HG02678 (cell line): ENCODE data around the gene CDH8.
"Not testable (repeated sequence)": the region's sequence is repeated elsewhere in the genome, so short reads cannot be mapped to it uniquely, and the experiment has no call there.

Experiments
- ATAC-seq: cut with Tn5 transposase; IDR thresholded peaks from one replicate; pipeline ENCODE4 v1.9.1; 2021; ENCODE audit warnings: mild to moderate bottlenecking, moderate library complexity; ENCODE audit not compliant: unreplicated experiment

Gene CDH8

DNA sequence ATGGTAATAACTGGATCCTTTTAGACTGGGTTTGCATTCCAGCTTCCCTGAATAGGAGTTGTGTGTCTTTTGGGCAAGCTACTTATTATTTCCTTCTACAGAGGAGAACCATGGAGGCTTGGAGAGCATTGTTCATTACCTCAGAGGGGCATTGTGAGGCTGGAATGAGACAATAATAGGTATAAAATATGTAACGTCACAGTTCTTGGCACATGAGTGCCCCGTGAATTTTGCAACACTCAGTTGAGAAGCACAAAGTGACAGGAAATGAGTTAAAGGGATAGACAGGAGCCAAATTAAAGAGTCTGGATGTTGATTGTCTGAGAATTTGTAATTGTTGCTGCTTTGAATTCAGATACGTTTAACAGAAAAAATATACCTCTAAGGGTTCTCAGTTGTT lies 92.2 kb downstream of the CDH8 start:
- ATAC-seq, result no peak

DNA sequence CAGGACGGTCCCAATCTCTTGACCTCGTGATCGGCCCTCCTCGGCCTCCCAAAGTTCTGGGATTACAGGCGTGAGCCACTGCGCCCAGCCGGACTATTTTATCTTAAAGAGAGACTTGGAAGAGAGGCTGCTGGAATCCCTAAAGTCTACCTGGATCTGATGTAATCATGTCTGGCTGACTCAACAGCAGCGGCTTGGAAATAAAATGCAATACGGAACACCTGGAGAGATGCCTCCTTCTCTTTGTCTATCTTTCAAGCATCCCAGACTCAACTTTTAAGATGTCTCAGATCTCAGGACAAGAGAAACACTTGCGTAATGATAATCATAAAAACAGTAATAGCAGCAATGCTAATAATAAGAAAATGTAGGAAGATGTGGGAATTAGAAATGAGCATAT lies 95.6 kb downstream of the CDH8 start:
- ATAC-seq, result no peak

DNA sequence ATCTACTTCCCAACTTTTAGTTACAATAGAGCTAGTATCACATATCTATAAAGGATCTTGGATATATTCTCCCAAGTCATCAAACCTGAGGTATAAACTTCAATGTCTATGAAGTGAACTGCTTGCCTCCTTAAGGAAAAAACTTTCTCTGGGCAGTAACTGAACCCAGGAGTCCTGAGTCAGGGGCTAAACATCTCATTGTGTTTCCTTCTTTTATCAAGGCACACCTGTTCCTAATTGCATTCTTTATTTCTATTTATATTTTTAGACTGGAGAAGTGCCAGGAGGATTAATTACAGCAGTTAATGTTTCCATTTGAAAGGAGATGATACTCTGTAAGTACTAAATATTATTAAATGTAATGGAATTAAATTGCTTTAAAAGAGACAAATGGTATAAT lies 98.6 kb downstream of the CDH8 start:
- ATAC-seq, result no peak

DNA sequence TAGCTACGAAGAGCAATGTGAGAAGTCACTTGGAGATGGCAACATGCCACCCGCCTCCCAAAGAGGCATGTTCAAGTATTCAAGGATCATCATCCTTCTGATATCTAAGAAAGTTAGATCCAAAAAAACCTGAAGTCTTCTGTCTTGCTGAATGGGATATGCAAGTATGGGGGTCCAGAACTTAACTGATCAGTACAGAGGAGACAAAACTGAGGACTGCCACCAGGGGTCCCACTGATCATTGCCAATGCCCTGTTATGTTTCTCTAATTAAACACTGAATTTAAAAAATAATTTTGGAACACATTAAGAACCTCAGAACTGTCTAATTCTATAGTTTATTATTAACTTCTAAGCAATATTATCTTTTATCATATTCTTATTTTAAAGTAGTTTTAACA lies 99.7 kb downstream of the CDH8 start:
- ATAC-seq, result no peak

DNA sequence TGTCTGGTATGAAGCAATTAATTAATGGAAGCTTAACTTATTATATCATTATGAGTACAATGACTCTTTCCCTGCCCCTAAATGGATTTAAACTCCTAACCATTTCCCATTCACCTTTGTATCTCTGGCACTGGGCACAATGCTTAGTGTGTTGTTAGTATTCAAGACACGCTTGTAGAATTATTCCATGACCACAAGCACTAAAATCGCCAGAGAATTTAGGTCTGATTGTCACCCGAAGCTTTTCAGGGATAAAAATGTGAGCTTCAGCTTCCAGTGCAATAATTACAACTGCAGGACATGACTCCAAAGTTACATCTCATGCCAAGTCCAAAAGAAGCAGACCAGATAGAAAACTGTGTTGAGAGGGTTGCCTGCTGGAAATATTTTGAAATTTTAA lies 101.6 kb downstream of the CDH8 start:
- no peak for ATAC-seq

DNA sequence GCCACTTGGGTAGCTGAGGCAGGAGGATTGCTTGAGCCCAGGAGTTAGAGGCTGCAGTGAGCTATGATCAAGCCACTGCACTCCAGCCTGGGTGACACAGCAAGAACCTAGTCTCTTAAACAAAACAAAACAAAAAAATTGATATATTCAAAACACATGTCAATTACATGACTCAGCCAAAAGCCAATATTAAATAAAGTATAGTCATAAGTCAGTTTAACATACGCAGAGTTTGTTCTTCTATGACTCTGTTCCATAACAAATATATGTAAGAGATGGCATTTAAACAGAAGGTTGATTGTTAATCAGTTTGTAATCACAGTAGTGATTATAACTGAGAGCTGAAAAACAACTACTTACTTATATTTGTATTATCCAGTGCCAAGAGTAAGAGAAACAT lies 106.5 kb downstream of the CDH8 start:
- no peak for ATAC-seq

DNA sequence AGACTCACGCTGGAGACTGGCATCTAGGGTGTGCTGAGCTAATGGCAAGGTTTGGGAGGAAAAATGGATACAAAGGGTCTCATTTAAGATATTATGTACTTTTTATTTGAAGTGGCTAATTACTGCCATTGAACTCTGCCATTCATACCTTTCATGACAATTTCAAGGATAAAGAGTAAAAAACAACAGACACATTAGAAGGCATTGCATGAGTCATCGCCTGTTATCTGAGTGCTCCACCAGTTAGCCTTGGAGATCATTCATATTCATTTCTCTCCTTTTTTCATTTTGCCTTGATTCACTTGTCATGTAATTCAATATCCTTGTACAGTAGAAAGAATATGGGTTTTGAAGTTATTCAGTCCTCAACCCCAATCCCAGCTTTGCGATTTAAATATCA lies 109.5 kb downstream of the CDH8 start:
- no peak for ATAC-seq

DNA sequence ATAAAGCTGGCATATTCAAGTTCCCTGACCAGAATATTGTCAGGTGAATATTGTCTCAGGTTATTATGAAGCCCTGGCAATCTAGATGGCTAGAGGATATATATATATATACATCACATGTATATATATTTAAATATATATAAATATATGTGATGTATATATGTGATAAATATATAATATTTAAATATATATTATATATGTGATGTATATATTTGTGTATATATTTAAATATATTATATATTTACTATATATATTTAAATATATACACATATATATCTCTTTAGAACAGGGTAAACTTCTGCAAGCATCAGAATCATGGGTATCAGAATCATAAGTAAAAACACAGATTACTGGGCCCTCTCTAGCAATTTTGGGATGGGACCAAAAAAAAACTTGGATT lies 112.6 kb downstream of the CDH8 start:
- no peak for ATAC-seq

DNA sequence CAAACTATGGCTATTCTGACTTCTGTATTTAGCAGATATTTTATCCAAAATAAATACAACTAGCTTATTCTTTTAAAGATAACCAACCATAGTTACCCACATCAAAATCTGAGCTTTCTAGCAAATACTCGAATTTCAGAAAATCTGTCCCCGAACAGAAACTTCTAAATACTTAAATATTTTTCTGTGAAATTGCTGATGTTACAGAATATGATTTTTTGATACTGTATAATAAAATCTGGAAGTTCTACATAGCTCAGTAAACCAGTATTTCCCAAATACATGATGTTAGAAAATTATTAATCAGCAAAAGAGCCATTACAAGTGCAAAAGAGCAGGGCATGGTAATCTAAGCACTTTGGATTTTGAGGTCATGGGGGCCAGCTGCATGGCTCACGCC lies 114.9 kb downstream of the CDH8 start:
- no peak for ATAC-seq

DNA sequence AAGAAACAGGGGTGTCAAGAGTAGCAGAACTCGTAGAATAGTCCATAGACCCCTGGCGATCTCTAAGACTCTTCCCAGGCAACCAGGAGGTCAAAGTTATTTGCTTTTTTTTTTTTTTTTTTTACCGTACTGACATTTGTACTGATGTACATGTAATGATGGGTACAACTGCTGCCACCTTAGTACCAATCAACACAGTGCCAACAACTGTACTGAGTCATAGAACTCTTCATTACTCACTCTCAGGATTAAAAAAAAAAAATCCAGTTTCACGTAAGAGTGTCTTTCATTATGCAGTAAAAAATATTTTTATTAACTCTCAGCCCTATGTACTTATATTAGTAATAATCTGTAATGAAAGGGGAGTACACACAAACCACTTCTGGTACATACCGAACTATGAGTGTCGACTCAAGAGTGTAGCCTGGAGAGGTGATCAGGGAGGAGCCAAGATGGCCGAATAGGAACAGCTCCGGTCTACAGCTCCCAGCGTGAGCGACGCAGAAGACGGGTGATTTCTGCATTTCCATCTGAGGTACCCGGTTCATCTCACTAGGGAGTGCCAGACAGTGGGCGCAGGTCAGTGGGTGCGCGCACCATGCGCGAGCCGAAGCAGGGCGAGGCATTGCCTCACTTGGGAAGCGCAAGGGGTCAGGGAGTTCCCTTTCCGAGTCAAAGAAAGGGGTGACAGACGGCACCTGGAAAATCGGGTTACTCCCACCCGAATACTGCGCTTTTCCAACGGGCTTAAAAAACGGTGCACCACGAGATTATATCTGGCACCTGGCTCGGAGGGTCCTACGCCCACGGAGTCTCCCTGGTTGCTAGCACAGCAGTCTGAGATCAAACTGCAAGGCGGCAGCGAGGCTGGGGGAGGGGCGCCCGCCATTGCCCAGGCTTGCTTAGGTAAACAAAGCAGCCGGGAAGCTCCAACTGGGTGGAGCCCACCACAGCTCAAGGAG lies 118.1 kb downstream of the CDH8 start:
- ATAC-seq, result not testable (repeated sequence)

DNA sequence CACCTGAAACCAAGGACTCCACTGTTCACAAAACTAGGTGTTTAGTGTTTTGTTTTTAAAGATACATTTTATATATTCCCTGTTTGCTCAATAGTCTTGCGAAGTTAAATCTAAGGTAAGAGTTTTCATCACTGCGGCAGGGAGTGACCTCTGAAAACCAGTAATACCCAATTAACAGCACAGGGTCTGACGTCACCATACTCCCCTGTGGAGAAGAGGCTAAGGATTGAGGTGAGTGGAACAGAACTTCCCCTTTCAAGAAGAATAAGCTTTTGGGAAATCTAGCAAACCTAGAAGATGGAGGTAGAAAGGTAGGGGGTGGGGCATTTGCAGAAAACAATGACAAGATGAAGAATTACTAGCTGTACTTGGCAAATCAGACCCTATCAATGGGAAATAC lies 120.7 kb downstream of the CDH8 start:
- no peak for ATAC-seq

DNA sequence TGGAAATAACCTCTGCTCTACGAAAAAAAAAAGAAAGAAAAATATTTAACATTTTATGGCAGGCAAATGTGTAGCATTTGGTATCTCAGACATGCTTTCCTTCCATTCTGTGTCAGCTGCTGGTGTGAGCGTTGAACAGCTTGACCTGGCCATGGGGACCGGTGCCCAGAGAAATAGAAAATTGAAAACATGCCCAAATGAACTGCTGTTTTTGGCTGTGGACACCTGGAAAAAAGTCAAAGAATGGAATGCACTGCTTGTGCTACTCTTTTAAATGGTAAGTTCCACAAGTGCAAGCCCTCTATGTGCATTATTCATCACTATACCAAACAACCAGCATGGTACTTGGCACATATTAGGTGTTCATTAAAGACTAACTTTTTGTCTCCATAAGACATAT lies 127.2 kb downstream of the CDH8 start:
- ATAC-seq, result no peak

DNA sequence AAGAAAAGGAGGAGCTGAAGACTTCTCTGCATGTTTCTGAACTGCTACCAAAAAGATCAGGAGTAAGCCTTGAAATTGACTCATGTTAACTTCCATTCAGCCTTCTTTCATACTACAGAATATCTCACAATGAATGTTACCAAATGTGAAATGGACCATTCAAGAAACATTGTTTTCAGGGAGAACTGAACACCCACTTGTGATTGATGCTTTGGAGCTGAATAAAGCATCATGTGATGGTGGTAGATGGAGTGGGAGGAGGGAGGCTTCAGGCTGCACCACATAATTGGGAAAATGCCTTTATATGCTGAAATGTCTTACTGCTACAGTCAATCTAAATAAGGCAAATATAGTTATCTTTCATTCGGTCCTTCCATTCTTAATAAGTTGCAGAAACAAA lies 127.8 kb downstream of the CDH8 start:
- ATAC-seq, result no peak

DNA sequence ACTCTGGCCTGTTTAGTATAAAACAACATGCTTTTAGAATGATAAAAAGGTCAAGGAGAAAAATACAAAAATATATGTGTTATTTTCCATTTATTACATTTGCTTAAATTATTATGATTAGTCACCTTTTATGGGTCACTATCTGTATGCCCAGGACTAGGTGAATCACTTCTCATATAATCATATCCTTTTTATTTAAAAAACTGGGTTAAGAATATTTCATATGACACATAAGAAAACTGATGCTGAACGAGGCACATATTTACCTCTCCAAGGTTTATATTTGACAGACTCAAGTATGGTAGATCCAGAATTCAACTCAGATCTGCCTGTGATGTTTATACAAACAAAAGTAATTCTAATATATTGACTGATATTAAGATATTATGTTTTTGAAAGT lies 134.5 kb downstream of the CDH8 start:
- no peak for ATAC-seq

DNA sequence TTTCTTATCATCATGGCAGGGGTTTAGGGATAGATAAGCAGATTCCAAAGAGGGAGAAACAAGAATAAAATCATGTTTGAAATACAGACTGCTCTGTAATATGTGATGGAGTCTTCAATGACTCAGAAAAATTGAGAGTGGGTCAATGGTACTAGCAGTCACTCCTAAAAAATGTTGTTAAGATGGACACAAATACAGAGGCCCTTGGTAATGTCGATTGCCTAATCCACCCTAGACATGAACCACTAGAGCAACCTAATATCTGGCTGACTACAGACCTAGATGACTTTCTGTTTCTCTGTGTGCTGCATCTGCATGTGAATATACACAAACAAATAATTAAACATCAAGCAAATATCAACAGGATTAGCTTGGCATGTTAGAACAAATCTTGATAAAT lies 135.8 kb downstream of the CDH8 start:
- no peak for ATAC-seq

DNA sequence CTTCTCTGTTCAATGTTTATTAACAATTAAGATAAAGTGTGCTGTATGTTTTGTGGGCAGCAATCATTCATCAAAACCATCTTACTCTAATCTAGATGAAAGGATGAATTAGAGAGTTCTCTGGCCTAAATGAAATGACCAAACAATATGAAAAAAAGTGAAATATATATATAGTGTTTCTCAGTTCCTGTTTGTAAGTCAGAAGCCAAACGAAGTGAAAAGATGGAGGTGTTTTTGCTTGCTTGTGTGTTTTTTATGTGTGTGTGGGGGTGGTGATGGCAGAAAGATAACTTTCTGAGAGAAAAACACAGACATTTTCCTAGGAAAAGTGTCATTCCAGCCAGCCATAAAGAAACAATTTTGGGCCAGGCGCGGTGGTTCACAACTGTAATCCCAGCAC lies 138.6 kb downstream of the CDH8 start:
- ATAC-seq, result no peak

DNA sequence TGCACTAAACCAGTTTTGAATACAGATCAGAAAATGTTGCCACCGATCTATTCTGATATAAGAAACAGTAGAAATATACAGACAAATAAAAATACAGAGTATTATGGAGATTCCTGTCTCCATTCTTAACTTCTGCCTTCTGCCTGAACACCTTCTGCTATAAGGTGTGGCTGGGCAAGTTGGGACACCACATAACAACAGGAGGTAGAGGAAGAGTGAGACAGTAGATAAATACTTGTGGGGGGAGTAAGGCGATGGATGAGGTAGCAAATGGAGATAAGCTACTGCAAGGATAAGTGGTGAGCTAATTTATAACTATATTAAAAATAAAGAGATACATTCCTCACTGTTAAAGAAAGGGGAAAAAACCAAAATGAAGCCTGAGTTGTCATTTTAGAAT lies 143.7 kb downstream of the CDH8 start:
- ATAC-seq, result no peak

DNA sequence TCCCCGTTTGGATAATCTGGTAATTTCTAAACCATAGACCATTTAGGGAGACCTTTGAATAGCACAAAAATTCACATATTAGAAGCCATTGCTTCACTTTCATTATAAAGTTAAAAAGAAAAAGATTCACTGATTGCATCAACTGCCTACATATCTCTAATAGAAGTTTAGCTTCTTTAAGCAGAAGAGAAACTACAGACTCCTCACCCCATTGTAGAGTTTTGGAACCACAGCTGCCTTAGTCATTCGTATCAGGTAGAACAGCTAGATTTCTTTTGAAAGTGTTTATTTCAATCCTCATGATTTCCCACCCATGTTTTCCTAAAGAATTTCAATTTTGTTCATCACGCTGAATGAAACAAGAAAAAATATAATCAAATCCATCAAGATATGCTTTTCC lies 144.8 kb downstream of the CDH8 start:
- no peak for ATAC-seq

DNA sequence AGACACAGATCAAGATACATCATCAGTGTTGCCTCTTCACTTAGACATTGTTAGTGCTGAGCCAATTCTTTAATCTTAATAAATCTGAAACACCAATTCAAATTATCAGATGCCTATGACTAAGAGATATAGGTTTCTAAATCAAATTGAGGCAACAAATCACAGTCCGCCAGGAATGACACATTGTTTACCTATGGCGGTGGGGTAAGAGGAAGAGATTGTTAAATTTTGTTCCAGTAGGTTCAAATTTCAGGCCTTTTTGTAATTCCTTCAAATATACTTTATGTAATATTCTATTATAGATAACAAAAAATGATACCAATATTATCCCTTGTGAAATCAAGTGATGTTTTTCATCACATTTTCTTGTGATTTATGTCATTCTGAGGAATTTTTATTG lies 145.9 kb downstream of the CDH8 start:
- ATAC-seq, result no peak

DNA sequence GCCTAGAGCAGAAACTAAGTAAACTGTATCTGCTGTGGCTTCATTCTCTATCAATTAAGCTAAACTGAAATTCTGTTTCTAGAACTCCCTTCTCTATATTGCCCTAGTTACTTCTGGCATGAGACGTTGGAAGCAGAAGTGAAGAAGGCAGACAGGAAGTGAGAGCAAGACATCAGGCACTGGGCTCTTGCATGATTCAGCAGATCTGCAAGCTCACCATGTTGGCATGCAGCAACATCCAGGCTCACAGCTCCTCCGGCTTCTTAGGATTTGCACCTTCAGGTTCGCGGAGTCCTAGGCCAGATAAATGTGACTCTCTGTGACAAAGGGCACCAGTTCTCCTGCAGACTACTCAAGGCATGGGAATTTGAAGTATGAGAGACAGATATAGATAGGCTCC lies 148.3 kb downstream of the CDH8 start:
- ATAC-seq, result no peak

DNA sequence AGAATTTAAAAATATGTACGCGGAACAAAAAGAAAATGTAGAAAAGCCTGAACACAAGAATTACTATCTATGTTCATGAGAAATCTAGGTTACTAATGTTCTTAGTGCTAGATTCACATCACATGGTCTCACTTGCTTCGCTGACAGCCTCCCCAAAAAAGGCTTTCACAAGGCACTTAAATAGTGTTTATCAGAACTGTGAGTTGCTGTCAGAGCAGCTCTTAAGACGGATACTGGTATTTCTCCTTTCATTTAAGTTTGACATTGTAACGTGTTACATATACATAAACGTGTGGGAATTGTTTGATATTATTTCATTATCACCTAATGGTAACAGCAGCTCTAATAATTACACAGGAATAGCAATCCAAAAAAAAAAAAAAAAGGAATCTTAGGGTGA lies 150.9 kb downstream of the CDH8 start:
- ATAC-seq, result no peak

DNA sequence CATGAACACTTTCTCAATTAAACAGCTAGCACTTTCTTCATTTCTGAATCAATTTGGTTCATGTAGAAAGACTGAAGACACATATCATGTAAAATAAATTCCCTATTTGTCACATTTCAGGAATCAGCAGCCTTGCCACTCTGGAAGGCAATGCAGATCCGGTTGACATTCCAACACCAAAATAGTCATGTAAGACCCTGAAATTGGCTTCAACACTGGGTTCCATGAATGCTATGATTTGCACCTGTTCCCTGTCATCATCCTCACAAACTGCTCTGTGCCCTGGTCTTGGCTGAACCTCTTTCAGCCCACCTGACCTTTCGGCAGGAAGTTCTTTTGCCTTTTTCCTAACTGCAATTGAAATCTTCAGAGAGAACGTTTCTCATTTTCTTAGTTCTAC lies 156.9 kb downstream of the CDH8 start:
- no peak for ATAC-seq

DNA sequence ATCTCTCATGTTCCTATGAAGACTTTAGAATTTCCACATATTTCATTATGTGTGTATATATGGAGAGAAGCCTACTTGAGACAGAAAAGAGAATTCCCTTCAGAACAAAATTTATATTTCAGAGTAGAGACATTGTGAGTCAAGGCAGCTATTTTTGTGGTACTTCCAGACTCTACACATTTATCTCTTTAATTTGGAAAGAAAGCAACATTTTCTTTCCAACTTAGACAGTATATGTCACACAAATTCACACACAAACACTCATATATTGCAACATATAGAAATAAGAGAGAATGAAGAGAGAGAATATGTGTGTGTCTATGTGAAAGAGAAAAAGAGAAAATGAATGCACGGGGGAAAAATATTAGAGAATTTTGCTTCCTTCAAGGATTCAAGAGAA lies 158.8 kb downstream of the CDH8 start:
- no peak for ATAC-seq
